ENCODE measurements around the gene UQCC2.

The UQCC2 gene

GRCh38 chr6:33717934-33718455, 6.5 kb upstream of the UQCC2 start:
- no peak overlapping the region for H3K27ac ChIP-seq
- H3K4me1 ChIP-seq: peaks cover 14 to 26% (median 20%) of the 10 kb centered on the region in 10 experiments
- TF ChIP-seq Cebpa-rat (IDR thresholded peaks at IDR 0.05): no peak
- no peak overlapping the region for H3K9ac ChIP-seq
- H3K36me3 ChIP-seq: no peaks in the 10 kb centered on the region
- H3K4me2 ChIP-seq: peak overlapping the region in 8 of 11 experiments; percentile 13 to 60 (median 38); a peak in 12 of 22 replicates
- H3K9me3 ChIP-seq (replicated peaks in 1 of 11): no peaks in the 10 kb centered on the region
- no peaks in the 10 kb centered on the region for H4K20me1 ChIP-seq
- H3K27me3 ChIP-seq: no peaks in the 10 kb centered on the region
- H3K4me3 ChIP-seq: no peak overlapping the region

- no peak for TF ChIP-seq Cebpa-rat (IDR thresholded peaks at IDR 0.05)
- no peak overlapping the region for H3K9ac ChIP-seq
- no peaks in the 10 kb centered on the region for H4K20me1 ChIP-seq
- H3K4me3 ChIP-seq: no peak overlapping the region
- no peaks in the 10 kb centered on the region for H3K36me3 ChIP-seq
- no peaks in the 10 kb centered on the region for H3K9me3 ChIP-seq (replicated peaks in 1 of 11)
- H3K27ac ChIP-seq: no peak overlapping the region
- H3K4me1 ChIP-seq: peaks cover 19 to 29% (median 23%) of the 10 kb centered on the region in 10 experiments
- H3K27me3 ChIP-seq: no peaks in the 10 kb centered on the region
- H3K4me2 ChIP-seq: no peak overlapping the region
Measured at GRCh38 chr6:33716890-33717632, 5.6 kb upstream of the UQCC2 start.

GRCh38 chr6:33716379-33716778, 4.9 kb upstream of the UQCC2 start:
- no peak overlapping the region for H3K4me2 ChIP-seq
- no peak for TF ChIP-seq Cebpa-rat (IDR thresholded peaks at IDR 0.05)
- H4K20me1 ChIP-seq: no peaks in the 10 kb centered on the region
- H3K9me3 ChIP-seq (replicated peaks in 1 of 11): no peaks in the 10 kb centered on the region
- H3K4me1 ChIP-seq: peaks cover 22 to 33% (median 26%) of the 10 kb centered on the region in 10 experiments
- H3K36me3 ChIP-seq: no peaks in the 10 kb centered on the region
- H3K9ac ChIP-seq: no peak overlapping the region
- H3K27ac ChIP-seq: no peak overlapping the region
- no peaks in the 10 kb centered on the region for H3K27me3 ChIP-seq
- H3K4me3 ChIP-seq: no peak overlapping the region

GRCh38 chr6:33714385-33715040, 3.0 kb upstream of the UQCC2 start:
- no peak for TF ChIP-seq Cebpa-rat (IDR thresholded peaks at IDR 0.05)
- H3K9ac ChIP-seq: no peak overlapping the region
- H3K4me3 ChIP-seq: no peak overlapping the region
- H3K27ac ChIP-seq: no peak overlapping the region
- H3K4me1 ChIP-seq: peaks cover 35 to 50% (median 43%) of the 10 kb centered on the region in 10 experiments
- H3K9me3 ChIP-seq (replicated peaks in 1 of 11): no peaks in the 10 kb centered on the region
- H3K4me2 ChIP-seq: peak overlapping the region in 10 of 11 experiments; percentile 25 to 63 (median 49); a peak in 19 of 22 replicates
- H3K36me3 ChIP-seq: peaks cover 0 to 11% (median 0%) of the 10 kb centered on the region in 11 experiments; a peak in 6 of 22 replicates
- H3K27me3 ChIP-seq: no peaks in the 10 kb centered on the region
- peaks cover 0 to 9% (median 0%) of the 10 kb centered on the region in 11 experiments; a peak in 5 of 22 replicates for H4K20me1 ChIP-seq

- no peaks in the 10 kb centered on the region for H3K27me3 ChIP-seq
- H3K9ac ChIP-seq: no peak overlapping the region
- peak overlapping the region in 6 of 11 experiments; percentile 26 to 63 (median 56); a peak in 11 of 22 replicates for H3K4me2 ChIP-seq
- TF ChIP-seq Cebpa-rat (IDR thresholded peaks at IDR 0.05): no peak
- H4K20me1 ChIP-seq: peaks cover 0 to 16% (median 7%) of the 10 kb centered on the region in 11 experiments; a peak in 12 of 22 replicates
- H3K4me3 ChIP-seq: no peak overlapping the region
- H3K36me3 ChIP-seq: peaks cover 0 to 18% (median 4%) of the 10 kb centered on the region in 11 experiments; a peak in 11 of 22 replicates
- H3K4me1 ChIP-seq: peaks cover 42 to 56% (median 50%) of the 10 kb centered on the region in 10 experiments
- no peak overlapping the region for H3K27ac ChIP-seq
- H3K9me3 ChIP-seq (replicated peaks in 1 of 11): no peaks in the 10 kb centered on the region
Measured at GRCh38 chr6:33713786-33714185, 2.3 kb upstream of the UQCC2 start.

DNA sequence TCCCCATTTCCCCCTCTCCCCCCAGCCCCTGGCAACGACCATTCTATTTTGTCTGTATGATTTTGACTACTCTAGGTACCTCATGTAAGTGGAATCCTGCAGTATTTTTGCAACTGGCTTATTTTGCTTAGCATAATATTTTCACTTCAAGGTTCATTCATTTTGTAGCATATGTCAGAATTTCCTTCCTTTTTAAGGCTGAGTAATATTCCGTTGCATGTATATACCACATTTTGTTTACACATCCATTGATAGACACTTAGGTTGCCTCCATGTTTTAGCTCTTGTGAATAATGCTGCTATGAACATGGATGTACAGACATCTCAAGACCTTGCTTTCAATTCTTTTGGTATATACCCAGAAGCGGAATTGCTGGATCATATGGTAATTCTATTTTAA, 1.4 kb upstream of the UQCC2 start:
- Histone ChIP-seq H3K27me3 (peaks cover 0 to 5% (median under 1%) of the 10 kb centered on the region in 11 experiments; a peak in 10 of 22 replicates), H3K9me3 (replicated peaks in 1 of 11) (no peaks in the 10 kb centered on the region), H3K27ac (no peak overlapping the region), H3K9ac (no peak overlapping the region), H3K4me3 (no peak overlapping the region), H3K36me3 (peaks cover 0 to 23% (median 8%) of the 10 kb centered on the region in 11 experiments; a peak in 11 of 22 replicates), H3K4me1 (peaks cover 44 to 58% (median 51%) of the 10 kb centered on the region in 10 experiments), H3K4me2 (peak overlapping the region in 2 of 11 experiments; percentile 3 to 11; a peak in 1 of 22 replicates), H4K20me1 (peaks cover 0 to 25% (median 16%) of the 10 kb centered on the region in 11 experiments; a peak in 17 of 22 replicates)
- TF ChIP-seq Cebpa-rat (IDR thresholded peaks at IDR 0.05): no peak

GRCh38 chr6:33710296-33711121, 991 bp downstream of the UQCC2 start:
- TF ChIP-seq Cebpa-rat (IDR thresholded peaks at IDR 0.05): no peak
- H4K20me1 ChIP-seq: peaks cover 0 to 49% (median 40%) of the 10 kb centered on the region in 11 experiments; a peak in 17 of 22 replicates
- peak overlapping the region in 10 of 11 experiments; percentile 88 to 97 (median 92); a peak in 20 of 22 replicates for H3K9ac ChIP-seq
- peak overlapping the region; percentile 59 to 79 (median 71) for H3K4me3 ChIP-seq
- peak overlapping the region in 7 of 11 experiments; percentile 88 to 98 (median 94); a peak in 11 of 22 replicates for H3K27ac ChIP-seq
- H3K36me3 ChIP-seq: peaks cover 0 to 23% (median 13%) of the 10 kb centered on the region in 11 experiments; a peak in 11 of 22 replicates
- peaks cover 50 to 79% (median 67%) of the 10 kb centered on the region in 10 experiments for H3K4me1 ChIP-seq
- H3K27me3 ChIP-seq: peaks cover 19 to 28% (median 24%) of the 10 kb centered on the region in 11 experiments
- peak overlapping the region; percentile 85 to 98 (median 95) for H3K4me2 ChIP-seq
- H3K9me3 ChIP-seq (replicated peaks in 1 of 11): no peaks in the 10 kb centered on the region

- Histone ChIP-seq H3K9me3 (replicated peaks in 1 of 11) (no peaks in the 10 kb centered on the region), H3K4me2 (peak overlapping the region; percentile 85 to 98 (median 95)), H3K27ac (no peak overlapping the region), H4K20me1 (peaks cover 0 to 57% (median 45%) of the 10 kb centered on the region in 11 experiments; a peak in 17 of 22 replicates), H3K4me3 (no peak overlapping the region), H3K9ac (0 out of 22 replicates have a peak overlapping the region, but pooled peaks of 1 of the 11 experiments have one; percentile 4), H3K36me3 (peaks cover 0 to 23% (median 13%) of the 10 kb centered on the region in 11 experiments; a peak in 11 of 22 replicates), H3K4me1 (peaks cover 51 to 75% (median 64%) of the 10 kb centered on the region in 10 experiments), H3K27me3 (peaks cover 22 to 30% (median 24%) of the 10 kb centered on the region in 11 experiments)
- no peak for TF ChIP-seq Cebpa-rat (IDR thresholded peaks at IDR 0.05)
Measured at GRCh38 chr6:33709605-33710295, 1.8 kb downstream of the UQCC2 start.

Measured in BLaER1 treated with 17β-estradiol and CSF1 and Interleukin-3, amounts not matched to agents 10 nM and 100 nM (cell line).